H9 (cell line): ENCODE results near the gene RPAP2. TPM values are rescaled to one million over a fixed set of nuclear protein-coding genes. Genes with fewer than 3 reads are reported as not detected.

Experiments
- DNase-seq: peaks from one replicate; pipeline ENCODE4 v3.0.0-alpha.2; 2017
- H2AFZ ChIP-seq: one replicate; pipeline ENCODE4 v1.6.1; 2013; ENCODE audit warnings: mild to moderate bottlenecking, low read length, control low read depth, moderate library complexity
- H2AK5ac ChIP-seq: 2 replicates; pipeline ENCODE4 v1.6.1; 2013; ENCODE audit warnings: low read length, control low read depth, mixed read lengths; ENCODE audit not compliant: insufficient read length
- H2BK120ac ChIP-seq: one replicate; pipeline ENCODE4 v1.6.1; 2013; ENCODE audit warnings: low read depth, mild to moderate bottlenecking, low read length, control low read depth, inconsistent platforms; ENCODE audit not compliant: poor library complexity, severe bottlenecking
- H2BK12ac ChIP-seq: 2 replicates; pipeline ENCODE4 v1.6.1; 2013; ENCODE audit warnings: low read length, control low read depth, mixed read lengths, low read depth; ENCODE audit not compliant: insufficient read length
- H2BK15ac ChIP-seq: 2 replicates; pipeline ENCODE4 v1.6.1; 2013; ENCODE audit warnings: low read depth, low read length, control low read depth
- H2BK20ac ChIP-seq: one replicate; pipeline ENCODE4 v1.6.1; 2013; ENCODE audit warnings: low read depth, mild to moderate bottlenecking, low read length, control low read depth, inconsistent platforms; ENCODE audit not compliant: poor library complexity, severe bottlenecking
- H2BK5ac ChIP-seq: 2 replicates; pipeline ENCODE4 v1.6.1; 2013; ENCODE audit warnings: low read length, control low read depth, mixed read lengths; ENCODE audit not compliant: insufficient read length
- H3K14ac ChIP-seq: 2 replicates; pipeline ENCODE4 v1.6.1; 2013; ENCODE audit warnings: low read length, control low read depth; ENCODE audit not compliant: insufficient read depth
- H3K18ac ChIP-seq: 2 replicates; pipeline ENCODE4 v1.6.1; 2013; ENCODE audit warnings: low read depth, mild to moderate bottlenecking, mixed read lengths, low read length, control low read depth; ENCODE audit not compliant: insufficient read length
- H3K23ac ChIP-seq: 2 replicates; pipeline ENCODE4 v1.6.1; 2013; ENCODE audit warnings: low read length, control low read depth, mixed read lengths, low read depth; ENCODE audit not compliant: insufficient read length
- H3K23me2 ChIP-seq: 2 replicates; pipeline ENCODE4 v1.6.1; 2013; ENCODE audit warnings: low read depth, mild to moderate bottlenecking, mixed read lengths, low read length, control low read depth; ENCODE audit not compliant: insufficient read length, poor library complexity, severe bottlenecking
- H3K27ac ChIP-seq: 2 replicates; pipeline ENCODE4 v1.5.1; 2013; ENCODE audit warnings: low read length, control low read depth, mixed read lengths, low read depth; ENCODE audit not compliant: insufficient read length
- H3K27me3 ChIP-seq: 2 replicates; pipeline ENCODE4 v1.6.1; 2013; ENCODE audit warnings: low read length, control low read depth, inconsistent platforms; ENCODE audit not compliant: insufficient read depth
- H3K4ac ChIP-seq: 2 replicates; pipeline ENCODE4 v1.6.1; 2013; ENCODE audit warnings: low read depth, mild to moderate bottlenecking, control low read depth, inconsistent platforms, low read length, moderate library complexity
- H3K4me1 ChIP-seq: 2 replicates; pipeline ENCODE4 v1.6.1; 2013; ENCODE audit warnings: low read length, control low read depth, inconsistent platforms; ENCODE audit not compliant: insufficient read depth
- H3K4me2 ChIP-seq: 2 replicates; pipeline ENCODE4 v1.6.1; 2013; ENCODE audit warnings: low read length, control low read depth, mixed read lengths; ENCODE audit not compliant: insufficient read length, insufficient read depth
- H3K56ac ChIP-seq: 2 replicates; pipeline ENCODE4 v1.6.1; 2013; ENCODE audit warnings: low read depth, mild to moderate bottlenecking, mixed read lengths, low read length, control low read depth; ENCODE audit not compliant: insufficient read length
- H3K79me1 ChIP-seq: 2 replicates; pipeline ENCODE4 v1.6.1; 2013; ENCODE audit warnings: low read depth, mild to moderate bottlenecking, moderate library complexity, low read length, control low read depth, inconsistent platforms; ENCODE audit not compliant: insufficient read depth, poor library complexity, severe bottlenecking
- H3K79me2 ChIP-seq: 2 replicates; pipeline ENCODE4 v1.6.1; 2013; ENCODE audit warnings: low read length, control low read depth, inconsistent platforms; ENCODE audit not compliant: insufficient read depth
- H3K9ac ChIP-seq: 2 replicates; pipeline ENCODE4 v1.6.1; 2013; ENCODE audit warnings: low read length, control low read depth, mixed read lengths; ENCODE audit not compliant: insufficient read length; ENCODE audit errors: extremely low read depth
- H3K9me3 ChIP-seq: one replicate; pipeline ENCODE4 v1.6.1; 2013; ENCODE audit warnings: low read depth, low read length, inconsistent platforms; ENCODE audit not compliant: control insufficient read depth
- H3T11ph ChIP-seq: one replicate; pipeline ENCODE4 v1.6.1; 2013; ENCODE audit warnings: mild to moderate bottlenecking, low read length, control low read depth, inconsistent platforms
- H4K20me1 ChIP-seq: one replicate; pipeline ENCODE4 v1.6.1; 2013; ENCODE audit not compliant: control insufficient read depth, insufficient read length, insufficient read depth
- H4K5ac ChIP-seq: 2 replicates; pipeline ENCODE4 v1.6.1; 2013; ENCODE audit warnings: low read depth, mild to moderate bottlenecking, mixed read lengths, low read length, control low read depth; ENCODE audit not compliant: insufficient read length
- H4K8ac ChIP-seq: replicated peaks from 2 replicates; pipeline ENCODE4 v1.6.1; 2013; ENCODE audit warnings: low read length, control low read depth, mixed read lengths, low read depth; ENCODE audit not compliant: insufficient read length
- H4K91ac ChIP-seq: 2 replicates; pipeline ENCODE4 v1.6.1; 2013; ENCODE audit warnings: low read depth, mild to moderate bottlenecking, moderate library complexity, mixed read lengths, low read length, control low read depth; ENCODE audit not compliant: insufficient read length
- H3K27ac Mint-ChIP-seq, 3 experiments: 2 replicates in 2 of 3; 3 replicates in 1 of 3; pipeline ENCODE4 v1.8.0; 2020 to 2021; ENCODE audit warnings: mixed read lengths in 3 of 3, mild to moderate bottlenecking in 1 of 3, moderate library complexity in 1 of 3
- H3K27me3 Mint-ChIP-seq: 2 replicates; pipeline ENCODE4 v1.8.0; 2021; ENCODE audit warnings: low read depth, mild to moderate bottlenecking, moderate library complexity, mixed read lengths
- H3K36me3 Mint-ChIP-seq, 3 experiments: 2 replicates in 2 of 3; 3 replicates in 1 of 3; pipeline ENCODE4 v1.8.0; 2020 to 2021; ENCODE audit warnings: low read depth in 3 of 3, mixed read lengths in 3 of 3; ENCODE audit not compliant: insufficient read depth in 1 of 3
- H3K4me1 Mint-ChIP-seq, 2 experiments: 2 replicates each; pipeline ENCODE4 v1.8.0; 2020; ENCODE audit warnings: mixed read lengths in 2 of 2
- H3K4me3 Mint-ChIP-seq, 2 experiments: 2 replicates in 1 of 2; 3 replicates in 1 of 2; pipeline ENCODE4 v1.8.0; 2020 to 2021; ENCODE audit warnings: mild to moderate bottlenecking in 2 of 2, mixed read lengths in 2 of 2, moderate library complexity in 1 of 2
- H3K9me3 Mint-ChIP-seq, 2 experiments: 2 replicates in 1 of 2; 3 replicates in 1 of 2; pipeline ENCODE4 v1.8.0; 2020; ENCODE audit warnings: mild to moderate bottlenecking in 2 of 2, mixed read lengths in 2 of 2, moderate library complexity in 1 of 2
- CTCF ChIP-seq: fragments of 200-600 bp; sonication (generic); conservative IDR thresholded peaks from 3 replicates; pipeline ENCODE4 v1.8.0; 2021; ENCODE audit warnings: antibody characterized with exemption, mild to moderate bottlenecking
- WGBS: extraction: QIAGEN DNeasy Blood & Tissue Kit; methylation state at CpG from one replicate; pipeline ENCODE4 v1.1.7; 2013; ENCODE audit warnings: missing lambda C conversion rate, low lambda C conversion rate, mixed read lengths; ENCODE audit not compliant: insufficient read length; ENCODE audit errors: extremely low coverage; 5-methylcytosine and 5-hydroxymethylcytosine counted together
- total RNA-seq: library from RNA; stranded (reverse); gene quantifications from 2 replicates; pipeline ENCODE4 v1.2.1, GENCODE V29; 2021

Gene RPAP2
- total RNA-seq, 1 experiment from 2014 or later = 27.4 TPM

- H3K4me3 Mint-ChIP-seq = no peak overlapping the region
- Histone ChIP-seq H4K5ac (no peak overlapping the region), H3K56ac (no peak overlapping the region), H3K18ac (no peak overlapping the region), H3K27me3 (no peaks in the 10 kb centered on the region), H2AFZ (no peak overlapping the region), H3K27ac (no peak overlapping the region), H4K20me1 (no peaks in the 10 kb centered on the region), H3K4me2 (no peak overlapping the region), H4K8ac (no peak overlapping the region), H2BK120ac (no peak overlapping the region), H3K79me2 (no peaks in the 10 kb centered on the region), H2AK5ac (no peak overlapping the region), H3K23me2 (no peaks in the 10 kb centered on the region), H3K9ac (no peak overlapping the region), H2BK12ac (no peak overlapping the region), H3K4ac (no peak overlapping the region), H2BK20ac (no peak overlapping the region), H3T11ph (no peak overlapping the region), H2BK15ac (no peak overlapping the region), H2BK5ac (no peak overlapping the region), H3K9me3 (no peaks in the 10 kb centered on the region), H3K79me1 (no peaks in the 10 kb centered on the region), H3K4me1 (no peaks in the 10 kb centered on the region), H3K14ac (no peak overlapping the region), H4K91ac (no peak overlapping the region), H3K23ac (no peak overlapping the region)
- peaks cover 41 to 69% (median 53%) of the 10 kb centered on the region in 3 experiments for H3K36me3 Mint-ChIP-seq
- H3K27me3 Mint-ChIP-seq = no peaks in the 10 kb centered on the region
- no peak for DNase-seq
- WGBS = no CpG with 5 or more reads among the region's 3 CpGs
- peaks cover 3% of the 10 kb centered on the region in 2 experiments; a peak in 2 of 4 replicates for H3K4me1 Mint-ChIP-seq
- TF ChIP-seq CTCF = peak; percentile 72
- H3K9me3 Mint-ChIP-seq = no peaks in the 10 kb centered on the region
- H3K27ac Mint-ChIP-seq = no peak overlapping the region
These were observed 7.4 kb upstream of the RPAP2 start for GRCh38 chr1:92291372-92291999.
